PFSK-1 (cell line): Measurements from ENCODE around the gene EFNA2.

Experiments used
- POLR2AphosphoS5 ChIP-seq: IDR thresholded peaks from 2 replicates; pipeline ENCODE4 v1.6.1; 2012; ENCODE audit warnings: low read depth, mild to moderate bottlenecking, control low read depth, low read length, moderate library complexity
- SIN3A ChIP-seq: IDR thresholded peaks from 2 replicates; pipeline ENCODE4 v1.6.1; 2012; ENCODE audit warnings: mild to moderate bottlenecking, low read length, moderate library complexity, borderline replicate concordance; ENCODE audit not compliant: insufficient read depth
- TF ChIP-seq, protein P1 (sequence below), 2 experiments: IDR thresholded peaks; 2 replicates each; pipeline versions ENCODE4 v1.6.1 to v1.8.0; 2011 to 2012; ENCODE audit warnings: low read depth in 2 of 2, low read length in 2 of 2, control low read depth in 1 of 2, inconsistent platforms in 1 of 2, mild to moderate bottlenecking in 1 of 2, moderate library complexity in 1 of 2; ENCODE audit not compliant: insufficient read depth in 1 of 2

DNA sequence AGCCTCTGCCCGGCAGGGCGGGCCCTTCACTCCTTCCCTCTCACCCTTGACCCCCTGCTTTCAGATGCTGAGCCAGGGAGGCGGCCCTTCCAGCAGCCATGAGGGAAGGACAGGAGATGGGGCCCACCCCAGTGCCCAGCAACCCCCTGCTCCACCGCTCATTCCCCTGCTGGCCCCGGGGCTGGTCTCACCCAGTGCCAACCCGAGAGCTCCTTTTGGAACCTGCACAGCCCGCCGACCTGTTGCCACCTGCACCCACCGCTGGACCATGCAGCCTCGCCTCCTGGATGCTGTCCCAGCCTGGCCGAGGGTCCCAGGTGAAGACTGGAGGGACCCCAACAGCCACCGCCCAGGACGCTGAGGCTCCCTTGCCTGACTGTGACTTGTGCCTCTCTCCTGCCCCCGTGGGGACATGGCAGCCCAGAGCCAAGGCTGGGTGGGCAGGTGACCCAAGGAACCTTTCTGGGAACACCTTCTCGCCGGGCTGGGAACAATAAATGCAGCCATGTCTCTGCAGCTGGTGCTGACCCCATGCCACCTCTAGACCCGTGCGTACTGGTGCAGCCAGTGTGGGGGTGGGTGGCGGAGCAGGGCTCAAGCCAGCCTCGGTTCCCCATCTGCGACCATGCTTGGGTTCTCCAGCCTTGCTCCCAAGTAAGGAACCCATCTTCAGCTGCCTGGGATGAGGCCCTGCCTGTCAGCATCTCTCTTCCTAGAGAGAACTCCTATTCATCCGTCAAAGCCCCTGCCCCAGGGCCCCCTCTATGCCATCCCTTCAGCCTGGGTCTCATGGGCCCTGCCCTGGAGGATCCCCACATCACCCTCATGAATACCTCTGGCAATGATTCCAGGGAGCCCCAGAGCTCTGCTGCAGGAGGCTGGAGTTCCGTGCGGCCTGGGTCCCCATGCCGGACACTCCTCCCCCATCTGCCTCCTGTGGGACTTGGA is 6.7 kb upstream of the EFNA2 start:
- TF ChIP-seq, protein P1, sequence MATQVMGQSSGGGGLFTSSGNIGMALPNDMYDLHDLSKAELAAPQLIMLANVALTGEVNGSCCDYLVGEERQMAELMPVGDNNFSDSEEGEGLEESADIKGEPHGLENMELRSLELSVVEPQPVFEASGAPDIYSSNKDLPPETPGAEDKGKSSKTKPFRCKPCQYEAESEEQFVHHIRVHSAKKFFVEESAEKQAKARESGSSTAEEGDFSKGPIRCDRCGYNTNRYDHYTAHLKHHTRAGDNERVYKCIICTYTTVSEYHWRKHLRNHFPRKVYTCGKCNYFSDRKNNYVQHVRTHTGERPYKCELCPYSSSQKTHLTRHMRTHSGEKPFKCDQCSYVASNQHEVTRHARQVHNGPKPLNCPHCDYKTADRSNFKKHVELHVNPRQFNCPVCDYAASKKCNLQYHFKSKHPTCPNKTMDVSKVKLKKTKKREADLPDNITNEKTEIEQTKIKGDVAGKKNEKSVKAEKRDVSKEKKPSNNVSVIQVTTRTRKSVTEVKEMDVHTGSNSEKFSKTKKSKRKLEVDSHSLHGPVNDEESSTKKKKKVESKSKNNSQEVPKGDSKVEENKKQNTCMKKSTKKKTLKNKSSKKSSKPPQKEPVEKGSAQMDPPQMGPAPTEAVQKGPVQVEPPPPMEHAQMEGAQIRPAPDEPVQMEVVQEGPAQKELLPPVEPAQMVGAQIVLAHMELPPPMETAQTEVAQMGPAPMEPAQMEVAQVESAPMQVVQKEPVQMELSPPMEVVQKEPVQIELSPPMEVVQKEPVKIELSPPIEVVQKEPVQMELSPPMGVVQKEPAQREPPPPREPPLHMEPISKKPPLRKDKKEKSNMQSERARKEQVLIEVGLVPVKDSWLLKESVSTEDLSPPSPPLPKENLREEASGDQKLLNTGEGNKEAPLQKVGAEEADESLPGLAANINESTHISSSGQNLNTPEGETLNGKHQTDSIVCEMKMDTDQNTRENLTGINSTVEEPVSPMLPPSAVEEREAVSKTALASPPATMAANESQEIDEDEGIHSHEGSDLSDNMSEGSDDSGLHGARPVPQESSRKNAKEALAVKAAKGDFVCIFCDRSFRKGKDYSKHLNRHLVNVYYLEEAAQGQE (IDR thresholded peaks at IDR 0.05; ENCODE audit: insufficient read depth in 1 of 2, low read depth in 2 of 2, low read length in 2 of 2) = no peak
- TF ChIP-seq SIN3A (no peak), POLR2AphosphoS5 (no peak)
